GM18907 (cell line): ENCODE results near the gene CD14.
"Not testable (repeated sequence)": the region's sequence is repeated elsewhere in the genome, so short reads cannot be mapped to it uniquely, and the experiment has no call there.

Experiments
- ATAC-seq: cut with Tn5 transposase; IDR thresholded peaks from one replicate; pipeline ENCODE4 v1.9.1; 2021; ENCODE audit warnings: mild to moderate bottlenecking, moderate library complexity; ENCODE audit not compliant: unreplicated experiment

Gene CD14

GRCh38 chr5:140635291-140636257 is 2.6 kb upstream of the CD14 start:
- ATAC-seq = no peak

- ATAC-seq = no peak
Observed at GRCh38 chr5:140634103-140634502, 1.1 kb upstream of the CD14 start.

- no peak for ATAC-seq
Observed at GRCh38 chr5:140633501-140633900, 526 bp upstream of the CD14 start.

- ATAC-seq = peak; percentile 64
Observed at GRCh38 chr5:140632366-140633020, 482 bp downstream of the CD14 start.

GRCh38 chr5:140631831-140632365 is 1.1 kb downstream of the CD14 start:
- peak; percentile 42 for ATAC-seq

- no peak for ATAC-seq
Observed at GRCh38 chr5:140631036-140631417, 1.9 kb downstream of the CD14 start.

- ATAC-seq = no peak
Observed at GRCh38 chr5:140630292-140631035, 2.5 kb downstream of the CD14 start.

GRCh38 chr5:140628711-140629110 is 4.3 kb downstream of the CD14 start:
- no peak for ATAC-seq

GRCh38 chr5:140627972-140628371 is 5.0 kb downstream of the CD14 start:
- ATAC-seq = no peak

GRCh38 chr5:140624886-140625285 is 8.1 kb downstream of the CD14 start:
- not testable (repeated sequence) for ATAC-seq

GRCh38 chr5:140623061-140623460 is 9.9 kb downstream of the CD14 start:
- ATAC-seq = not testable (repeated sequence)

- no peak for ATAC-seq
Observed at GRCh38 chr5:140622301-140622700, 10.7 kb downstream of the CD14 start.

- ATAC-seq = no peak
Observed at GRCh38 chr5:140611020-140611521, 21.9 kb downstream of the CD14 start.

- no peak for ATAC-seq
Observed at GRCh38 chr5:140609126-140609525, 23.8 kb downstream of the CD14 start.

GRCh38 chr5:140608722-140609121 is 24.3 kb downstream of the CD14 start:
- no peak for ATAC-seq

GRCh38 chr5:140607031-140607430 is 25.9 kb downstream of the CD14 start:
- ATAC-seq = no peak

- no peak for ATAC-seq
Observed at GRCh38 chr5:140605879-140606278, 27.1 kb downstream of the CD14 start.

- no peak for ATAC-seq
Observed at GRCh38 chr5:140603734-140604133, 29.2 kb downstream of the CD14 start.

GRCh38 chr5:140603446-140603698 is 29.6 kb downstream of the CD14 start:
- not testable (repeated sequence) for ATAC-seq

- no peak for ATAC-seq
Observed at GRCh38 chr5:140602147-140602546, 30.8 kb downstream of the CD14 start.

GRCh38 chr5:140600096-140600495 is 32.9 kb downstream of the CD14 start:
- ATAC-seq = no peak
